Mucosa of descending colon (tissue), 3 donors: ENCODE data around the gene SEPTIN2. TPM values are rescaled to one million over a fixed set of nuclear protein-coding genes. Genes with fewer than 3 reads are reported as not detected.
A peak's percentile ranks its signal among the peaks of the same experiment; 100 is the strongest.

Experiments
- ATAC-seq: fragments of 200-7000 bp; cut with Tn5 transposase; one replicate; pipeline ENCODE4 v1.9.1; 2020; ENCODE audit warnings: mild to moderate bottlenecking, moderate library complexity
- DNase-seq, 3 donors: peaks; one replicate each; pipeline ENCODE4 v3.0.0-alpha.2; 2020
- H3K36me3 ChIP-seq: fragments of 200-600 bp; one replicate; pipeline ENCODE4 v1.8.0; 2021; ENCODE audit warnings: low read depth, mild to moderate bottlenecking
- H3K4me1 ChIP-seq: fragments of 200-600 bp; one replicate; pipeline ENCODE4 v1.8.0; 2021; ENCODE audit warnings: low read depth, mild to moderate bottlenecking
- H3K4me3 ChIP-seq: fragments of 200-600 bp; one replicate; pipeline ENCODE4 v1.8.0; 2021; ENCODE audit warnings: mild to moderate bottlenecking
- H3K9me3 ChIP-seq: fragments of 200-600 bp; one replicate; pipeline ENCODE4 v1.8.0; 2021; ENCODE audit warnings: mild to moderate bottlenecking
- intact Hi-C, 2 donors: fragments of 100-400 bp; cut with DNase I in 1 of 2; cut with micrococcal nuclease in 1 of 2; formaldehyde crosslinking; loops; one replicate each; pipeline versions ENCODE4 v1.11.0 to v1.11.1; 2022; cut with DNase I, micrococcal nuclease
- total RNA-seq, 3 donors: library from RNA; stranded (reverse); fragmentation: NEBNext Ultra II Directional in 2 of 3; extraction: Animal tissue kit (Norgen Biotek cat#: 25700) in 2 of 3; gene quantifications; one replicate each; pipeline versions ENCODE4 v1.2.1 to v1.2.4, GENCODE V29; 2021 to 2023
- TF ChIP-seq, protein P1 (sequence below): fragments of 200-600 bp; IDR thresholded peaks from one replicate; pipeline ENCODE4 v1.8.0; 2022; ENCODE audit warnings: antibody characterized with exemption, mild to moderate bottlenecking
- donor health status: DM: no; HTN: no; CAD: no; lungs with moderate emphysema.
- donor health status: DM: no; HTN: no; CAD: no.
- donor health status: DM: no; HTN: yes; CAD: no.

The SEPTIN2 gene
- total RNA-seq, 3 donors from 2014 or later, result 185 to 262 (median 221) TPM

DNA sequence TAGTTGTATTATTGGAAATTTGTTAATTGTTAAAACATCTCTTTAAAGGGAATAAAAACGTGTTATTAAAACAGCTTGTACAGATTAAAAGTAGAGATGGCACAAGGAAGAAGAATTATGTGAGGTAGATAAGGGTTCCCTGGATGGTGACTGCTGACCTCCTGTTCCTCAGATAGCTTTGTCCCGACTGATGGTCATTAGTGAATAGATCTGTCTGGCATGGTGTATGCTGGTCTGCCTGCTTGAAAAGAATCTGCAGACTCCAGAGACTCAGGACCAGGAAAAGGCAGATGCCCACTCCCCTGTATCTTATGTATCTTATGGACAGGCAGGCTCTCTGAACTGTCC lies 34.8 kb downstream of the SEPTIN2 start:
- DNase-seq (no peak), ATAC-seq (no peak)
- no peak overlapping the region for H3K4me3 ChIP-seq
- TF ChIP-seq, protein P1, sequence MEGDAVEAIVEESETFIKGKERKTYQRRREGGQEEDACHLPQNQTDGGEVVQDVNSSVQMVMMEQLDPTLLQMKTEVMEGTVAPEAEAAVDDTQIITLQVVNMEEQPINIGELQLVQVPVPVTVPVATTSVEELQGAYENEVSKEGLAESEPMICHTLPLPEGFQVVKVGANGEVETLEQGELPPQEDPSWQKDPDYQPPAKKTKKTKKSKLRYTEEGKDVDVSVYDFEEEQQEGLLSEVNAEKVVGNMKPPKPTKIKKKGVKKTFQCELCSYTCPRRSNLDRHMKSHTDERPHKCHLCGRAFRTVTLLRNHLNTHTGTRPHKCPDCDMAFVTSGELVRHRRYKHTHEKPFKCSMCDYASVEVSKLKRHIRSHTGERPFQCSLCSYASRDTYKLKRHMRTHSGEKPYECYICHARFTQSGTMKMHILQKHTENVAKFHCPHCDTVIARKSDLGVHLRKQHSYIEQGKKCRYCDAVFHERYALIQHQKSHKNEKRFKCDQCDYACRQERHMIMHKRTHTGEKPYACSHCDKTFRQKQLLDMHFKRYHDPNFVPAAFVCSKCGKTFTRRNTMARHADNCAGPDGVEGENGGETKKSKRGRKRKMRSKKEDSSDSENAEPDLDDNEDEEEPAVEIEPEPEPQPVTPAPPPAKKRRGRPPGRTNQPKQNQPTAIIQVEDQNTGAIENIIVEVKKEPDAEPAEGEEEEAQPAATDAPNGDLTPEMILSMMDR, result no peak
- H3K4me1 ChIP-seq, result peaks cover 24% of the 10 kb centered on the region
- intact Hi-C loops, result no loop called here
- peaks cover 5% of the 10 kb centered on the region for H3K36me3 ChIP-seq
- no peaks in the 10 kb centered on the region for H3K9me3 ChIP-seq

DNA sequence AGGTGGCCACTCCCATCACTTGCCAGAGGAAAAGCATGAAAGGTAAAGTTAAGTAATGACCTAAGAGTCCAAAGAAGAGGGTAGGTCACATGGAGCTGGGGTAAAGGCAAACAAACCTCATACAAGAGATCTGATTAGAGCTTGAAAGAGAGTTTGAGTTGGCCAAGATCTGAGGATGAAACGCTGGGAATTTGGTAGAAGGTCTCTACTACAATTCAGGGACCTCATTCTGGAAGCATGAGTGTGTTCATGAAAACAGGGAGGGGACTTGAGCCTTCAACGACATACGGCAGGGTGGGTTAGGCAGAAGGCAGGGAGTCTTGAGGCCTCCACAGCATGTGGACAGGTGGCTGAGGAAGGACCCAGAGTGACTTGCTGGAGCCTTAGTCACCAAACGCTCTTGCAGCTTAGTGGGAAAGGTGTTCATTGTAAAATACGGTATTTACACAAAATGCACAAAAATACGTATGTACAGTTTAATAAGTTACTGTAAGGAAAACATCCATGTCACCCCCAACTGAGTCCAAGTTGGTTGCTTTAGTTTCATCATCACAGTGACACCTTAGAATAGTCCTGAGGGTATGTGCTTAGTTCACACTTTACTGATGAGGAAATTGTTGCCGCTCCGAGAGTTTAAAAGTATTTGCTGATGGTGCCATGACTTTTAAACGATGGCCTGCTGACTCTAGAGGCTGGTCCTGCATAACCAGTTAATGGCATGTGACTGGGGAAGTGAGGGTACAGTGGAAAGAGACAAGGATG lies 35.3 kb downstream of the SEPTIN2 start:
- peak; percentile 19 for ATAC-seq
- Histone ChIP-seq H3K4me1 (peaks cover 24% of the 10 kb centered on the region), H3K9me3 (no peaks in the 10 kb centered on the region), H3K4me3 (no peak overlapping the region), H3K36me3 (peaks cover 5% of the 10 kb centered on the region)
- no peak for DNase-seq
- intact Hi-C loops, result no loop called here
- TF ChIP-seq, protein P1, result no peak

DNA sequence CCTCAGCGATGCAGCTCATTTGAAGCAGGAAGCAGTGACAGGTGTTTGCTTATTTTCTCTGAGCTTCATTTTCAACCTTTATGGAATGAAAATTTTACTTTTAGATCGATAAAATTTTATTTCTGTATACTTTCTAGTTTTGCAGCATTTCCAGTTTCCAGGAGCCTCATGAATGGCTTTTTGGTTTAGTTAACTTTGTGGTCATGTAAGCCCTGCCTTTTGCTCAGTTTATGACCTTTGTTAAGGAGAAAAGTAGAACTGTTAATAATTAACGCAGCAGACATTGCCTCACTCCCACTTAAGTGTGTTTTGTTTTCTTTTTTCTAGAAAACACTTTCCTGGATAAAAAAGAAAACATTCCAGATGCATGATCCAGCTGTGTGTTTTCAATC lies 35.9 kb downstream of the SEPTIN2 start:
- TF ChIP-seq, protein P1, result no peak
- DNase-seq (no peak), ATAC-seq (no peak)
- H3K4me1 ChIP-seq, result peaks cover 24% of the 10 kb centered on the region
- no peaks in the 10 kb centered on the region for H3K9me3 ChIP-seq
- intact Hi-C loops, result no loop called here
- no peak overlapping the region for H3K4me3 ChIP-seq
- H3K36me3 ChIP-seq, result peaks cover 5% of the 10 kb centered on the region

DNA sequence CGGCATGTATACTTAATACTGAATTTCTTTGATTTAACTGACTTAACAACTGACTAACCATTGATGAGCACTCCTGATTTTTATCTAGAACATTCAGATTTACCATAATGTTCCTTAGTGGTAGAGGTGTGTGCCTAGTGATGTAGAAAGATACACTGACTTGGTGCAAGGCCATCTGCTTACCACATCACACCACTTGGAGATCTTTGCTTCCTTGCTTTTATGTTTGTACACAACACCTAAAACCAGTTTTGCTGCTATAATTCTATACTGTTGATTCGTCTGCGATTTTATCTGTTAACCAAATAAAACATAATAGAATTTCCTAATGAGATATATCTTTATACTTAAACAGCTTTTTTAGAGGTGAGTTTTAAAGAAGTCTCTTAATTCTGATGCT lies 36.5 kb downstream of the SEPTIN2 start:
- peaks cover 5% of the 10 kb centered on the region for H3K36me3 ChIP-seq

DNA sequence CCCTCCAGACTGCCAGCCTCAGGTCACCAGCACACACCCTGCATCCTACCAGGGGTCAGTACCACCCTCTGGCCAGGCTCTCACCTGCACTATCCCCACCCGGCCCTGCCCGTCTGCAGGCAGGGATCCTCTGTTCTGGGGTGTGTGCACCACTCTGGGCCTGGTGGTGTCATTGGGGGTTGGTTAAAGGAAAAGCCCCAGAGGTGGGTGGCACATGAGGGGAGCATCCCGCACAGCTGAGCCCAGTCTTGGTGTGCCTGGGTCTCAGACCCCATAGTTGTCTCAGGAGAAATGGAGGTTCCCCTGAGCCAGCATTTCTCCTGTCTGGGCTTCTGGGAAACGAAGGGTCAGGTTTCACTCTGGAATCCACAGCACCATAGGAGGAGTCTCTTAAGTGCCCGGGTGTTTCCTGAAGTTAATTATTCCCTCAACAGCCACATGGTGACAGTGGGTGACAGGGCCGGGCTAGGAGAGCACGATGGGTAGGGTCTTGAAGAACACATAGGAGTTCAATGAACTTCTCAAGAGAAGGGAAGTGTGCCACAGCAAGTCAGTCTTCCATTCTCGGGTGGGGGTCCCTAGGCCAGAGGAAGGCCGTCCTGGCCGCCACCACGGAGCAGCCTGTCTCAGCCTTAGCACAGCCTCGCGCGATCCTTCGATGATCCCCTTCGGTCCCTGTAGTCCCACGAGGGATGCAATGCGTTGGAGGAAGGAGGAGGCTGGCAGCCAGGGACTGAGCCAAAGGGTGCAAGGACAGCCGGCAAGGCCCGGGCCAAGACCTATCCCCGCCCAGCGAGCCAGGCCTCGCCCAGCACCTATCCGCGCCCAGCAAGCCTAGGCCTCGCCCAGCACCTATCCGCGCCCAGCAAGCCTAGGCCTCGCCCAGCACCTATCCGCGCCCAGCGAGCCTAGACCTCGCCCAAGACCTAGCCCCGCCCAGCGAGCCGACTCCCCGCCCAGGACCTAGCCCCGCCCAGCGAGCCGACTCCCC lies 39.2 kb downstream of the SEPTIN2 start:
- intact Hi-C loops, result no loop called here
- no peaks in the 10 kb centered on the region for H3K36me3 ChIP-seq
- peaks cover 47% of the 10 kb centered on the region for H3K4me1 ChIP-seq
- H3K4me3 ChIP-seq, result no peak overlapping the region
- ATAC-seq (peak; percentile 66), DNase-seq (peak; percentile 89 to 97 (median 94))
- H3K9me3 ChIP-seq, result no peaks in the 10 kb centered on the region
- TF ChIP-seq, protein P1, result no peak

More for the DNA sequence above, 36.5 kb downstream of the SEPTIN2 start:
- ATAC-seq (no peak), DNase-seq (no peak)
- Histone ChIP-seq H3K9me3 (no peaks in the 10 kb centered on the region), H3K4me3 (no peak overlapping the region), H3K4me1 (peaks cover 24% of the 10 kb centered on the region)
- TF ChIP-seq, protein P1, result no peak
- intact Hi-C loops, result no loop called here
